A172 (cell line): Measurements from ENCODE around the gene SPDEF. TPM values are rescaled to one million over a fixed set of nuclear protein-coding genes. Genes with fewer than 3 reads are reported as not detected.

ENCODE experiments used
- DNase-seq: peaks from one replicate; pipeline ENCODE4 v3.0.0-alpha.2; 2015; ENCODE audit warnings: low spot score
- total RNA-seq: library from RNA; depleted of rRNA; stranded (reverse); fragments of >200 nt; shearing (Covaris generic); gene quantifications from 2 replicates; pipeline ENCODE4 v1.2.3, GENCODE V29; 2014

SPDEF gene
- total RNA-seq, 1 experiment from 2014 or later, result not detected

- no peak for DNase-seq
Observed at GRCh38 chr6:34527751-34528670, 28.1 kb downstream of the SPDEF start.

GRCh38 chr6:34526992-34527728 is 29.0 kb downstream of the SPDEF start:
- peak; percentile 77 for DNase-seq

GRCh38 chr6:34526241-34526972 is 29.7 kb downstream of the SPDEF start:
- no peak for DNase-seq

- DNase-seq, result no peak
Observed at GRCh38 chr6:34525431-34526175, 30.5 kb downstream of the SPDEF start.

GRCh38 chr6:34524971-34525370 is 31.2 kb downstream of the SPDEF start:
- DNase-seq, result no peak

- no peak for DNase-seq
Observed at GRCh38 chr6:34524499-34524898, 31.6 kb downstream of the SPDEF start.

- no peak for DNase-seq
Observed at GRCh38 chr6:34523441-34524206, 32.5 kb downstream of the SPDEF start.

- no peak for DNase-seq
Observed at GRCh38 chr6:34522761-34523160, 33.4 kb downstream of the SPDEF start.

- DNase-seq, result no peak
Observed at GRCh38 chr6:34521463-34522285, 34.5 kb downstream of the SPDEF start.

- no peak for DNase-seq
Observed at GRCh38 chr6:34520645-34521462, 35.3 kb downstream of the SPDEF start.

GRCh38 chr6:34519971-34520644 is 36.0 kb downstream of the SPDEF start:
- DNase-seq, result no peak

- DNase-seq, result no peak
Observed at GRCh38 chr6:34518669-34519365, 37.3 kb downstream of the SPDEF start.

GRCh38 chr6:34517966-34518365 is 38.2 kb downstream of the SPDEF start:
- DNase-seq, result no peak

GRCh38 chr6:34517461-34517881 is 38.7 kb downstream of the SPDEF start:
- DNase-seq, result no peak

- no peak for DNase-seq
Observed at GRCh38 chr6:34516391-34517324, 39.5 kb downstream of the SPDEF start.
